GM19099 (cell line): ENCODE measurements around the gene PRADC1.

Experiments used
- POLR2A ChIP-seq: IDR thresholded peaks from 3 replicates; pipeline ENCODE4 v1.6.1; 2011; ENCODE audit warnings: low read depth; ENCODE audit not compliant: insufficient read length; ENCODE audit errors: extremely low read depth

PRADC1 gene

DNA sequence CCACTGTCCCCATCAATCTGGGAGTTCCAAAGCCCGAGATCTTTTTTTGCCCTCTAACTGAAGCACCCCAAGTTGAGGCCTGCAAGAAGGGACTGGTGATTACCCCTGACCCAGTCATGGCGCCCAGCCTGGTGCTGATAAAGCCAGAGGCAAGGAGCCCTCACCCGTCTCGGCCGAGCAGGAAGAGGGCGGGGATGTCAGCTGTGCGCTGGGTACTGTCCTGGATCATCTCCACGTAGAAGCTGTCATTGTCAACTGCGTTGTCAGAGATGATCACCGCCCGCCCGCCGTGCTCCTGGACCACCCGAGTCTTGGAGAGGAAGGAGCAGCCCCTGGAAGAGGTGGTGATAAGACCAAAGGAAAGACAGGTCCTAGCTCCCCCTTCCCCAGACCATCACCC is 4.4 kb downstream of the PRADC1 start:
- no peak for TF ChIP-seq POLR2A

DNA sequence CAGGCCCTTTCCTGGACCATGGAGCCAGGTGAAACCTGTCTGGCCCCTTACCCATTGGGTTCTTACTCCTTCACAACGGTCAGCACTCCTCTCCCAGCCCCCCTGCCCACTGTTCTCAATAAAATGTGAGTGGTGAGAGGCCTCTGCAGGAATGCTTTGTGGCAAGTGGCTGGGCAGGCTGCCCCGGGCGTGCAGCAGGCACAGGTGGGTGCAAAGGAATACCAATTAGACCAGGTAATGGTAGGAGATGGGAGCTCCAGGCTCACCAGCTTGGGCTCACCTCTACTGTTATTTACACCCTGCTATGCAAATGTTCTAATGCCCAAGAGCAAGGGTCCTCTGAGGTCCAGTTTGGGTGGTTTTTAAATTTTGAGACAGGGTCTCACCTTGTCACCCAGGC is 6.0 kb downstream of the PRADC1 start:
- TF ChIP-seq POLR2A: no peak

DNA sequence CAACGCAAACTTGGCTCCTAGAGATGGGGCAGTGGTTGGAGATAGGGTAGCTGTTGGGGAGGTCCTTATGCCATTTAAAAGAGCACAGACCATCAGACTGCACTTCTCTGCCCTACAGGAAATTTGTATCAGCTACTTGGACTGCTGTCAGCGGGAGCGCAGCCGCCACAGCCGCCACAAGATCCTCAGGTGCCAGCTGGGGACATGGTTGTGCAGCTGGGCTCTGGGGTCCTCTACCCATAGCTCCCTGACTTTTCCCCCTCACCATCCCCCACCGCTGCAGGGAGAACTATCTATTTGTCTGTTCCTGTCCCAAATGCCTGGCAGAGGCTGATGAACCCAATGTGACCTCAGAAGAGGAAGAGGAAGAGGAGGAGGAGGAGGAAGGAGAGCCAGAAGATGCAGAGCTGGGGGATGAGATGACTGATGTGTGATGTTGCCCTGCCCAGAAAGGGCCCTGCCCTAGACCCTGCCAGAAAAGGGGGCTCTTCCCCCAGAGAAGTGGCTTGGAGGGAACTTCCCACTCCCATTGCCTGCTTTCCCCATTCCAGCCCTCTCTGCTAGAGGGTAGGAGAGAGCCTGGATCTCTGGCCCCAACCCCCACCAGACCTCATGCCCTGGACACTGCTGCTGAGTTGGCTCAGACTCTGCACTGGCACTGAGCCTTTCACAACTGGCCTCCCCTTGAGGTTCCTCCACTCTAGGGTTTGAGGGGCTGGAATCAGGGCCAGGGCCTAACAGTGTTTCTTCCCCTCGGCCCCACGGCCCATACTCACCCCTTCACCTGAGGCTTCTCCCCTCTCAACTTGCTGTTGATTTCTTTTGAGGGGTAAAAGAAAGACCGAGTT is 7.3 kb downstream of the PRADC1 start:
- no peak for TF ChIP-seq POLR2A

DNA sequence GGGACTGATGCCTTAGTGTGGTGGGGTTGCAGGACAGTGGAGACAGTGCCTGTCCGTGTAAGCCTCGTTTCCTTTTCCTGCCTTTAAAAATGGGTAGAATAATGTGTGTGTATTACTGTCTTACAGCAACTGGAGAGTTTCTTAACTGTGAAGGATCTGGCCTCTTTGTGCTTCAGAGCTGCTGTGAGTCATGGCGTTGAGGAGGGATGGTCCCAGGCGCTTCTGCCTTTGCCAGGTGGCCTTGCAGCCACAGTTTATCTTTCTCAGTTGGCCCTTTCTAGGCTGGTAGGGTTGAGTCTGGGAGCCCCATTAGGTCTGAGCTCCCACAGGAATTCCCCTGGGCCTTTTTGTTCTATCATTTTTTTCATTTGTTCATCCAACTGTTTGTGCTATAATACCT is 9.2 kb downstream of the PRADC1 start:
- no peak for TF ChIP-seq POLR2A

DNA sequence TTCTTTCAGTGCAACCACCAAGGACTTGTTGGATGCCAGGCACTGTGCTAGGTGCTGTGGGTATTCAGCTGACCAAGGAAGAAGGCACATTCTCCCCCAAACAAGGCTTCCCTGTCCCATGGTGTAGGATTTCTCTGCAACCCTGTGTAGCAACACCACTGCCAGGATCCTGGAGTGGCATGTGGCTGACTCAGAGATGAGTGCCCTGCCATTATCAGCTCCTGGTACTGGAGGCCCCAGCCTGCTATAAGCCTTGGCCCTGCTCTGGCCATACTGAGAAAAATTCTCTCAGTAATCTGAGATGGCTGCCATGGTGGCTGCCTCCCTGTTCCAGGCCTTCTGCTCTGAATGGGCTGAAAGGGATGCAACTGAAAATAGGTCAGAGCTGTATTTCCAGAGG is 14.7 kb downstream of the PRADC1 start:
- TF ChIP-seq POLR2A: no peak

DNA sequence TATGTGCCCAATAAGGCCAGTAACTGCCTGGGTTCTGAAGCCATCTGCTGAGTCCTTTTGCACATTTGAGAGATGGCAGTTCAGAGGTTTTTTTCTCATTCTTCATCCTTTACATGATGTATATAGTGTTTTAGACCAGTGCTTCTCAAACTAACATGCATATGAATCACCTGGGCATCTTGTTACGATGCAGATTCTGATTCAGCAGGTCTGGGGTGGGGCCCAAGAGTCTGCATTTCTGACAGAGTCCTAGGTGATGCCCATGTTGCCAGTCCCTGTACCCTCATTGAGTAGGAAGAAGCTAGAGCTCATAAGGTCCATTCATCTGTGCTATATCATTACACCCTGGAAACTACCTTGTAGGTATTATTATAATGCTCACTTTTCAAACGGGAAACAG is 15.2 kb downstream of the PRADC1 start:
- no peak for TF ChIP-seq POLR2A

DNA sequence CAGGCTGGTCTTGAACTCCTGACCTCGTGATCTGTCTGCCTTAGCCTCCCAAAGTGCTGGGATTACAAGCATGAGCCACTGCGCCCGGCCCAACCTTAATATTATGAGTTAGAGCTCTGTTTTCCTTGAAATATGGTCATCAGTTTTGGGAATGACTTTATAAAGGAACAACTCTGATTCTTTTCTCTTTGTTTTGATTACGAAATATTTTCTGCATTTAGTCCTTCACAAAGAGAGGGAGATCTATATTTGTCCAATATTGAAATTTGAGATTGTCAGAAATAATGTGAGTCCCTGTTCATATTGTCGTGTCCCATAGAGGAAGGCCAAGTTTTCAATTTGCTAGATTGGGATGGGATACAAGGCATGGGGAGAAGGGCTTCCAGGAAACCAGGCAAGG is 15.9 kb downstream of the PRADC1 start:
- TF ChIP-seq POLR2A: no peak

DNA sequence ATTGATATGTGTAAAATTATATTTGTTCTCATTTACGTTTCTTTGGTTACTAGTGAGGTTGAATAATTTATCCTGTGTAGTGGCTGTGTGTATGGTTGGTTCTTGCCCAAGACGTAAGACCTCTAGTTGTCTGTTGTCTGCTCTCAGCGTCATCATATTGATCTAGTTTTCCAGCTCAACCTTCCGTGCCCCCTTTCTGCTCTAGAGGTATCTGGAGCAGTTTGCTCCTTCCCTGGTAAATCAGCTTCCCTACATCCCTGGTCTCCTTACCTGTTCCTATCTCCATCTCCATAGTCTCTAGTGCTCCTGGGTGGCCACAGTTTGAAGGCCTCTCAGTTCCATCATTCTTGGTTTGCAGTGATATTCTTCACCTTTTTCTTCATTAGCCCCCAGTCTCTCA is 17.8 kb downstream of the PRADC1 start:
- no peak for TF ChIP-seq POLR2A

DNA sequence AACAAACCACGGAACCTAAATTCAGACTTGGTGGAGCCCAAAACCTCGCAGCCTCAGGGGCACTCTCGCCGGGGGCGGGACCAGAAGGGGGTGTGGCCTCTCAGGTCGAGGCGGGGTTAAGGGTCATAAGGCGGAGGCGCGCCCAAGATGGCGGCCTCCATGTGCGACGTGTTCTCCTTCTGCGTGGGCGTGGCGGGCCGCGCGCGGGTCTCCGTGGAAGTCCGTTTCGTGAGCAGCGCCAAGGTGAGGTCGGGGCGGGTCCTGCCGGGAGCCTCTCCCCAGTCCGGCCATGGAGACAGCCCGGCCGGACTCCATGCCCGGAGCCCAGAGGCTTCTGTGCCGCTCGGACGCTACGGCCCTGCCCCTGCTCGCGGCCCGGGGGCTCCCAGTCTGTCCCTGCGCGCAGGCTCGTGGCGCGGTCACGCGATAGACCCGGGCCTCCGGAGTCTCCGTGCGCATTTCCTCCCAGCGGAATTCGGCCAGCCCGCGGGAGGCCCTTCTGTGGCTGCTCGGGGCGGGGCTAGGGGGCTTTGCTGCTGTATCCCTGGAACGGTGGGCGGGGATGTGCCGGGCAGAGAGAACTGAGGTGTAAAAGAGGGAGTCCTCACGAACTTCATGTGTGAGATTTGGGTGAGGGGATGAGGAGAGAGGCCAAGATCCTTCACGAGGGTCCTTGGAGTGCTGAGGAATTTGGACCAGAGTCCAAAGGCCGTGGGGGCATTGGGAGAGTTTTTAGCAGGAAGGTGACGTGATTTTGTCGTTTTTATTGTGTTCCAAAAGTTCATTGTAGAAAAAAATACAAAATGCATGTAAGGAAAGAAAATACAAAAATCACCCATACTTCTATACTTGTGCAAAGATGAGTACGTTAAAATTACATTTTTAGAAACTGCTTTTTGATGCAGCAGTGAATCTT is 18.7 kb downstream of the PRADC1 start, which contains the start of gene SMYD5:
SMYD5 (plus strand) TSS at position 126 of the 916 bp plus-strand sequence; CDS start at position 148, 22 bp downstream.
- peak; percentile 77 for TF ChIP-seq POLR2A

DNA sequence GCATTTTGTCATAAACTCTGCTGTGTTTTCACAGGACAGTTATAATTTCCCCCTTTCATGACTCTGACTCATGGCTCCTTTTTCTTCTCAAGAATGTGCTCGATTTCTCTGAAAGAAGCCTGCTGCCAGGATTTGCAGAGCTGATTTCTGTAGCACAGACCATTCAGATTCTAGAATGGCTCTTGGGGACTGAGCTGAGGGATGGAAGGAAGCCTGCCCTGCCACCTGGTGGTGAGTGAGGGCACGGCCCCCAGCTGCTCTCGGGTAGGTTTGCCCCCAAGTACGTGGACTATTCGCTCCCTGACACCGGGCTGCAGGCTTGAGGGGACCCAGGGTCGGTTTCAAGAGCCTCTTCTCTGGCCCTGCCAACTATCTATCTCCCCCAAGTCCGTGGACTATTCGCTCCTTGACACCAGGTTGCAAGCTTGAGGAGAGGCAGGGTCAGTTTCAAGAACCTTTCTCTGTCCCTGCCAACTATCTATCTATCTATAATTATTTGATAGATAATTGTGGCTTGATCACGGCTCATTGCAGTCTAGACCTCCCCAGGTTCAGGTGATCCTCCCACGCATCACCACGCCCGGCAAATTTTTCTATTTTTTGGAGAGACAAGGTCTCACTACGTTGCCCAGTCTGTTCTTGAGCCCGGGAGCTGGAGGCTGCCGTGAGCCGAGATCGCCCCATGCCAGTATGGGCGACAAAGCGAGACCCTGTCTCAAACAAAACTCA is 20.4 kb downstream of the PRADC1 start:
- no peak for TF ChIP-seq POLR2A

DNA sequence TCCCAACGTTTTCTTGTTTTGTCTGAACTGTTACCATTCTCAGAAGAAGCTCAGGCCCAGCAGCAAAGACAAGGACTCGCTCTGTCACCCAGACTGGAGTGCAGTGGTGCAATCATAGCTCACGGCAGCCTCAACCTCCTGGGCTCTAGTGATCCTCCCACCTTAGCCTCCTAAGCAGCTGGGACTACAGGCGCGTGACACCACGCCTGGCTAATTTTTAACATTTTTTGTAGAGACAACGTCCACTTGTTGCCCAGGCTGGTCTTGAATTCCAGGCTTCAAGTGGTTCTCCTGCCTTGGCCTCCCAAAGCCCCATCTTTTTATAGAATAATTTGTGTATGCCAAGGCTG is 21.0 kb downstream of the PRADC1 start:
- TF ChIP-seq POLR2A: no peak

DNA sequence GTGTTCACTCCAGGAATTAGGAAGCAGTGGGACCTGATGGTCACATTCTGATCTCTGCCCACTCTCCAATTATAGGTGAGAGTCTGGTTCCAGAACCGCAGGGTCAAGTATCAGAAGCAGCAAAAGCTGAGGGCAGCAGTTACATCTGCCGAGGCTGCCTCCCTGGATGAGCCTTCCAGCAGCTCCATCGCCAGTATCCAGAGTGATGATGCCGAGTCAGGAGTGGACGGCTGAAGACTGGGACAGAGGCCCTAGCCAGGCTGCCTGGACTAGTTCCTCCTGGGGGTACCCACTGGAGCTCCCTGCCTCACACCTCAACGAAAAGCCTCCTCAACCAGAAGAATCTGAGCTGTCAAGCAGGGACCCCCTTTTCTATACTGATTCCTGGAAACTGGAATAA is 22.3 kb downstream of the PRADC1 start:
- TF ChIP-seq POLR2A: no peak

DNA sequence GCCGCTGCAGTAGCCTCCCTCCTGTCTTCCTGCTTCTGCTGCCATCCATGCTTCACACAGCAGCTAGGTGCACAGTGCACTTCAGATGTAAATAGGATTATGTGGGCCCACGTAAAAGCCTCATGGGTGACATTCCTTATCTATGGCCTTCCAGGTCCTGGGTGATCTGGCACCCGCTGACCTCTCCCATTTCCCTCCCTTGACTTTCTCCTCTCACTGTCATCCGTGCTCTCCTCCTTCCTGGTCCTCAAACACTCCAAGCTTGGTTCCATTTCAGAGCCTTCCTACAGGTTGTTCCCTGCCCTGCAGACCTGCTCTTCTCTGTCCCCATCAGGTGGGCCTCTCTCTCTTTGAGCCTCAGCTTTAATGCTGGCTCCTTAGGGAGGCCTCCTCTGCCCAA is 23.0 kb downstream of the PRADC1 start:
- no peak for TF ChIP-seq POLR2A

DNA sequence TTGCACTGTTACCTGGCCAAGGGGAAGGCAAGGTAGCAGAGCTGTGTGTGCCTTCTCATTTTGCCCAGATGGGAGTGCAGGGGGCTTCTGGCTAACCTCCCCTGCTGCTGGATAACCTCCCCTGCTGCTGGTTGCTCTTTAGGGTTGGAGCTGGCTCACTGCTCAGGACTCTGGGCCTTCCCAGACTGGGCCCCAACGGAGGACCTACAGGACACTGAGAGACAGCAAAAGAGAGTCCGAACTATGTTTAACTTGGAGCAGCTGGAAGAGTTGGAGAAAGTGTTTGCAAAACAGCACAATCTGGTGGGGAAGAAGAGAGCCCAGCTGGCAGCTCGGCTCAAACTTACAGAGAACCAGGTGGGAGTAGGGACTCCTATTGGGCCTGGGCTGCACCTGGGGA is 24.8 kb downstream of the PRADC1 start:
- TF ChIP-seq POLR2A: no peak

DNA sequence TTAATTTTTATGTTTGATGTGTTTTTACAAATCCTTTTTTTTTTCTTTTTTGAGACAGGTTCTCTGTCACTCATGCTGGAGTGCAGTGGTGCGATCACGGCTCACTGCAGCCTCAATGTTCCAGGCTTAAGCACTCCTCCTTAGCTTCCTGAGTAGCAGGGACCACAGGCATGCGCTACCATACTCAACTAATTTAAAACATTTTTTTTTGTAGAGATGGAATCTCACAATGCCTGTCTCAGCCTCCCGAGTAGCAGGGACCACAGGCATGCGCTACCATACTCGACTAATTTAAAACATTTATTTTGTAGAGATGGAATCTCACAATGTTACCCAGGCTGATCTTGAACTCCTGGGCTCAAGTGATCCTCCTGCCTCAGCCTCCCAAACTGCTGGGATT is 27.4 kb downstream of the PRADC1 start:
- no peak for TF ChIP-seq POLR2A

DNA sequence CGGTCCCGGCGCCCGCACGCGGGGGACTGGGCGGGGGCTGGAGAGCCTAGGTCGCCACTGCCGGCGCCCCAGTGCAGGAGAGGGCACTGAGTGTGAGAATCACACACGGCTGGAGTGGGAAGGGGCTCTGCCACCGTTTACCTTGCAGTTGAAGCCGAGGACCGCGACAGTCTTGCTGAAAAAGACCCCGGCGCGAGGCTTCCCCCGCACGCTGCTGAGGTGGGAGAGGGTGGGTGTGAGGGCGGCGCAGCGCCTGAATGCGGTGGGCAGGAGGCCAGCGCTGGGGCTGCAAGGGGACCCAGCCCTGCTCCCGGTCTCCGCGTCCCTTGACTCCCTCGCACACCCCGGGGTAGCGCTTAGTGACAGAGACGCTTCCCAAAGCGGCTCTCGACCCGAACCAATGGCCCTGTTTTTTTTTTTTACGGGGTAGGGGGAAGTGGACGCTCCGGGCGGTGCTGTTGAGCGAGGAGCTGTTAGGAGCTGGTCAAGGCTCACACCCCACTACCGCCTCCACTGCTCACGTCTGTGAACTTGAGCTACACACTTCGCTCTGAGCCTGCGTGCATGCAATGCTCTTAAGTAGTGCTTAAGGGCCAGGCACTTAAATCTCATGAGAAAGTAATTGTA is 29.9 kb downstream of the PRADC1 start:
- TF ChIP-seq POLR2A: no peak
